Mucosa of descending colon (tissue), 3 donors: ENCODE measurements around the gene BAIAP2. TPM values are rescaled to one million over a fixed set of nuclear protein-coding genes. Genes with fewer than 3 reads are reported as not detected.
A peak's percentile ranks its signal among the peaks of the same experiment; 100 is the strongest.

Experiments used
- ATAC-seq: fragments of 200-7000 bp; cut with Tn5 transposase; one replicate; pipeline ENCODE4 v1.9.1; 2020; ENCODE audit warnings: mild to moderate bottlenecking, moderate library complexity
- DNase-seq, 3 donors: peaks; one replicate each; pipeline ENCODE4 v3.0.0-alpha.2; 2020
- H3K36me3 ChIP-seq: fragments of 200-600 bp; one replicate; pipeline ENCODE4 v1.8.0; 2021; ENCODE audit warnings: low read depth, mild to moderate bottlenecking
- H3K4me1 ChIP-seq: fragments of 200-600 bp; one replicate; pipeline ENCODE4 v1.8.0; 2021; ENCODE audit warnings: low read depth, mild to moderate bottlenecking
- H3K4me3 ChIP-seq: fragments of 200-600 bp; one replicate; pipeline ENCODE4 v1.8.0; 2021; ENCODE audit warnings: mild to moderate bottlenecking
- H3K9me3 ChIP-seq: fragments of 200-600 bp; one replicate; pipeline ENCODE4 v1.8.0; 2021; ENCODE audit warnings: mild to moderate bottlenecking
- intact Hi-C, 2 donors: fragments of 100-400 bp; cut with DNase I in 1 of 2; cut with micrococcal nuclease in 1 of 2; formaldehyde crosslinking; loops; one replicate each; pipeline versions ENCODE4 v1.11.0 to v1.11.1; 2022; cut with DNase I, micrococcal nuclease
- total RNA-seq, 3 donors: library from RNA; stranded (reverse); fragmentation: NEBNext Ultra II Directional in 2 of 3; extraction: Animal tissue kit (Norgen Biotek cat#: 25700) in 2 of 3; gene quantifications; one replicate each; pipeline versions ENCODE4 v1.2.1 to v1.2.4, GENCODE V29; 2021 to 2023
- TF ChIP-seq, protein P1 (sequence below): fragments of 200-600 bp; IDR thresholded peaks from one replicate; pipeline ENCODE4 v1.8.0; 2022; ENCODE audit warnings: antibody characterized with exemption, mild to moderate bottlenecking
- donor health status: DM: no; HTN: no; CAD: no; lungs with moderate emphysema.
- donor health status: DM: no; HTN: no; CAD: no.
- donor health status: DM: no; HTN: yes; CAD: no.

Gene BAIAP2
- total RNA-seq, 3 donors from 2014 or later = 11.6 to 76.7 (median 19.4) TPM

DNA sequence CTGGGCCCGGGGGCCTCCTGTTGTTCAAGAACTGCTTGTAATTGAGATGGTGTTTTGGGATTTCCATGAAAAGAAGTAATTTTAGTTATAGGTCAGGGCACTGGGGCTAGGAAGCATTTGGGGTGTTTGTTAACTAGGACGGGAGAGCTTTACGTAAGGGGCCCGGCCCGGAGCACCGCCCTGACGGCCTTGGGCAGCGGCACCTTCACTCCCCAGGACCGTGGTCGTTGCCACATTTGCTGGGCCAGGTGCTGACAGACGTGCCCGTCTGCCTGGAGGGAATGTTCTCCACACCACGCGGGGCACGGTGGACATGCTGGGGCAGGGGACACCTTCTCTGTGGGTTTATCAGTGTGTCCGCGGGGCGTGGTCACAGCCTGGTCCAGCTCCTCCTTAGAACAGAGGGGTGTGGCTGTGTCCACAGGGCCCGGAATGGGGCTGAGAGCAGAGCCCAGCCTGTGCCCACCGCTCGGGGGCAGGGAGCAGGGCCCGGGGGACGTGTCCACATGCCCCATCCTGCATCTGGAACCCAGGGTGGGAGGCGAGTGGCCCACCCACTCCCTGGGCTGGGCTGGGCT is 57.7 kb downstream of the BAIAP2 start:
- H3K4me1 ChIP-seq = peaks cover 30% of the 10 kb centered on the region
- no peaks in the 10 kb centered on the region for H3K9me3 ChIP-seq
- intact Hi-C loops = no loop called here
- TF ChIP-seq, protein P1, sequence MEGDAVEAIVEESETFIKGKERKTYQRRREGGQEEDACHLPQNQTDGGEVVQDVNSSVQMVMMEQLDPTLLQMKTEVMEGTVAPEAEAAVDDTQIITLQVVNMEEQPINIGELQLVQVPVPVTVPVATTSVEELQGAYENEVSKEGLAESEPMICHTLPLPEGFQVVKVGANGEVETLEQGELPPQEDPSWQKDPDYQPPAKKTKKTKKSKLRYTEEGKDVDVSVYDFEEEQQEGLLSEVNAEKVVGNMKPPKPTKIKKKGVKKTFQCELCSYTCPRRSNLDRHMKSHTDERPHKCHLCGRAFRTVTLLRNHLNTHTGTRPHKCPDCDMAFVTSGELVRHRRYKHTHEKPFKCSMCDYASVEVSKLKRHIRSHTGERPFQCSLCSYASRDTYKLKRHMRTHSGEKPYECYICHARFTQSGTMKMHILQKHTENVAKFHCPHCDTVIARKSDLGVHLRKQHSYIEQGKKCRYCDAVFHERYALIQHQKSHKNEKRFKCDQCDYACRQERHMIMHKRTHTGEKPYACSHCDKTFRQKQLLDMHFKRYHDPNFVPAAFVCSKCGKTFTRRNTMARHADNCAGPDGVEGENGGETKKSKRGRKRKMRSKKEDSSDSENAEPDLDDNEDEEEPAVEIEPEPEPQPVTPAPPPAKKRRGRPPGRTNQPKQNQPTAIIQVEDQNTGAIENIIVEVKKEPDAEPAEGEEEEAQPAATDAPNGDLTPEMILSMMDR = no peak
- H3K4me3 ChIP-seq = no peak overlapping the region
- ATAC-seq = no peak
- DNase-seq = no peak
- H3K36me3 ChIP-seq = no peaks in the 10 kb centered on the region

DNA sequence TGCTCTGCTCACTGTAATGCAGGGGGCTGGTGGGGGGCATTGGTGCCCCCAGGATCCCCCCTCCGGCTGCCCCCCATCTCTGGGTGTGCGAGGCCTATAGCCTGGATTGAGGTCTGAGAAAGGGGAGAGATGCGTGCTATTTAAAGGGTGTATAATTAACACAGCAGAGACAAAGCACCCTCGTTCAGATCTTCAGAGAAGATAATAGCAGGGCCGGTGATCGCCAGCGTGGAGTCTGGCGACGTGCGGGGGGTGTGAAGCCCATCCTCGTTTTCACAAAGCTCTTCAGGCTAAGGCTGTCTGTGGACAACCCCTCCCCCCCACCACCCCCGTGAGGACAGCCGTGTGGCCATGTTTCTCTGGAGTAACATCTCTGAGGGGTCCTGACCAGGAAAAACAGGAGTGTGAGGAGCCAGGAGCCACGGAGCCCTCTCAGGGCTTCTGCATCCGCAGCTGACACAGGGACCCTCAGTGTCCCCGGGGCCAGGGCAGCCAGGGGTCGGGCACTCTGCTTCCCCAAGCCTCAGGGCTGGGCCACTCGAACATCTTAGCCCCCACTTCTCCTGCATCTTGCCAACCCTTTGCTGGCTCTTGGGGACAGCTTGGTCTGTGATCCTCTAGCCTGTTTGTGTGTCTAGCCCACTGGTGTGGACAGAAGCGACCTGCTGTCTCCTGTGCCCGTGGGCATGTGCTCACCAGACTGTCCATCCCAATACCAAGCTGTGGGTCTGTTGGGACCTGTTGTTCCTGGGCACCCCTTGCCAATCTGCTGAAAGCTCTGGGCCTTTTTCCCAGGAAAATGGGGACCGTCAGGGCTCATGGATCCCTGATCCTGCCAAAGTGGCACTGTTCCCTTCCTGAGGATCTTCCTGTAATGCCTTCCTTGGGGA is 58.9 kb downstream of the BAIAP2 start:
- Histone ChIP-seq H3K36me3 (no peaks in the 10 kb centered on the region), H3K9me3 (no peaks in the 10 kb centered on the region), H3K4me3 (no peak overlapping the region)

DNA sequence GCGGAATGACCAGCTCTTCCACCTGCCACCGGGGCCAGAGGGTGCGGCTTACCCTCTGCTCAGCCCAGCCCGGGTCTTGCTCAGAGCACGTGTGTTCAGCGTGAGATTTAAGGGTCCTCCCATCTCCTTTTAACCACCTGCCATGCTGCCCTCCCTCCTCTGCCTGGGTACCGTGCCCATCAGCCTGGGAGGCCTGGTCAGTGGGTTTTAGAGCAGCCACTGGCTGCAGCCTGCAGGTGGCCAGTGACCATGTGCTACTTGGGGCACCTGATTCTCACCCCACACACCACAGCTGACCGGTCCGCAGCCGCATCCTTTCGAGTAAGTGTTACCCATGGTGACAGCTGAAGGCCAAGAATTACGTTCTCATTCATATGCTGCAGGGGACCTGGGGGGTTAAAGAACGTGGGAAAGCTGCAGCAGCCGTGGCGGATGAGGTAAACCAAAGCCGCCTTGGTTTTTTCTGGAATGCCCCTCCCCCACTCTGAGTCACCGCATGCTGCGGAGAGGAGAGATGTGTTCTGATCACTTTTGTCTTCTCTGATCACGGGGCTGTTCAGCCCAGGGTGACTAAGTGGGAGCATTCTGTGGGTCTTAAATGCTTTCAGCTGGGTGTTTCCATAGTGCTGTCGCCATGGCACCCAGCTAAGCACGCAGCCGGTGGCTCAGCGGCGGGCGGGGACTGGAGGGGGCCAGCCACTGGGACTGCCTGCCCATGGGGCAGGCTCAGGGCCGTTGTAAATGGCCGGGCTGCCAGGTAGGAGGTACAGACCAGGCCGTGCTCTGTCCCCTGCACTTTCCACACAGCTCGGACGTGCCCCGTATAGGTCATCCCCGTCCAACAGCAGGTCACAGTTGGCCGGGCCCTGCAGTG is 59.8 kb downstream of the BAIAP2 start:
- ATAC-seq = peak; percentile 61
- H3K4me3 ChIP-seq = no peak overlapping the region
- no peaks in the 10 kb centered on the region for H3K36me3 ChIP-seq
- peaks cover 36% of the 10 kb centered on the region for H3K4me1 ChIP-seq
- DNase-seq = peak; percentile 63 to 74 (median 67)
- intact Hi-C loops = no loop called here
- no peaks in the 10 kb centered on the region for H3K9me3 ChIP-seq
- TF ChIP-seq, protein P1 = no peak

More for the DNA sequence above, 58.9 kb downstream of the BAIAP2 start:
- H3K4me1 ChIP-seq = peaks cover 36% of the 10 kb centered on the region
- intact Hi-C loops = no loop called here
- ATAC-seq = no peak
- TF ChIP-seq, protein P1 = no peak
- no peak for DNase-seq

DNA sequence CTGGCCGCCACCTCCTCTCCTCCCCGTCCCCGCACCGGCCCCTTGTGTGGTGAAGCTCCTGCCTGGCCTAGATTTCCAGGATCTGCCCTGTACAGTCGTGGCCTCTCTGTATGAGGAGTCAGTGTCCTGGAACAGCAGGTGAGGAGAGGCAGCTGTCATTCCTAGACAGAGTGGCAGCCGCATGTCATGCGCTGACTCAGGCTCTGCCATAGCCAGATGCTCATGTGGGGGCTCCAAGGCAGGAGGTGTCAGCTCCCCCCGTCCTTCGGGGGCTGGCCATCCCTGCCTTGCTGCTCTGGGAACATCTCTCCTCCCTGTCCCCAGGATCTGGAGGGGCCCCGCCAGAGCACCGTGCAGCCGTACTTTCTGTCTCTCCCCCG is 60.4 kb downstream of the BAIAP2 start:
- Histone ChIP-seq H3K9me3 (no peaks in the 10 kb centered on the region), H3K36me3 (no peaks in the 10 kb centered on the region), H3K4me1 (peaks cover 35% of the 10 kb centered on the region), H3K4me3 (no peak overlapping the region)
- intact Hi-C loops = no loop called here
- DNase-seq (no peak), ATAC-seq (no peak)
- TF ChIP-seq, protein P1 = no peak

DNA sequence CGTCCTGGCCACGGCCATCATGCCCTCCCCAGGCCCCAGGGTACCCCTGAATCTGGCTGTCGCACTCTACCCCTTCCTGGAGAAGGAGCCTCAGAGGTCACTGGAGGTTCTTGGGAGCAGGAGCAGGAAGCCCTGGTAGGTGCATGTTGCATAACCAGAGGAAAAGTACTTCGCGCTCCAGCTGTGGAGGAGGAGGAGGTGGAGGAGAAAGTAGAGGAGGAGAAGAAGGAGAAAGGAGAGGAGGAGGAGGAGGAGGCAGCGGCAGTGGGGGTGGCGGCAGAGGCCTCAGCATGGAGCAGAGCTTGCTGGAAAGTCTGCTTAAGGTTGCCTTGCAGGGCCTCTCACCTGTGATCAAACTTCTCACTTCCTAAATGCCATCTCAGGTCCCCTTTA is 61.8 kb downstream of the BAIAP2 start:
- peaks cover 31% of the 10 kb centered on the region for H3K4me1 ChIP-seq
- TF ChIP-seq, protein P1 = no peak
- H3K36me3 ChIP-seq = no peaks in the 10 kb centered on the region
- no peak overlapping the region for H3K4me3 ChIP-seq
- intact Hi-C loops = no loop called here
- no peak for DNase-seq
- ATAC-seq = no peak
- no peaks in the 10 kb centered on the region for H3K9me3 ChIP-seq
